OCI-LY3 (cell line): ENCODE data around the gene DCPS.
"Not testable (repeated sequence)": the region's sequence is repeated elsewhere in the genome, so short reads cannot be mapped to it uniquely, and the experiment has no call there.

Source experiments
- EZH2phosphoT487 ChIP-seq: fragments of 200-600 bp; shearing (Covaris generic); IDR thresholded peaks from 2 replicates; pipeline ENCODE4 v1.6.1; 2018; ENCODE audit warnings: antibody characterized with exemption, mixed run types, low read depth
- TF ChIP-seq, protein P1 (sequence below): fragments of 200-600, 300-600 bp; sonication (generic); IDR thresholded peaks from 2 replicates; pipeline ENCODE4 v1.5.1; 2014; ENCODE audit warnings: antibody characterized with exemption, low read length, low read depth

DNA sequence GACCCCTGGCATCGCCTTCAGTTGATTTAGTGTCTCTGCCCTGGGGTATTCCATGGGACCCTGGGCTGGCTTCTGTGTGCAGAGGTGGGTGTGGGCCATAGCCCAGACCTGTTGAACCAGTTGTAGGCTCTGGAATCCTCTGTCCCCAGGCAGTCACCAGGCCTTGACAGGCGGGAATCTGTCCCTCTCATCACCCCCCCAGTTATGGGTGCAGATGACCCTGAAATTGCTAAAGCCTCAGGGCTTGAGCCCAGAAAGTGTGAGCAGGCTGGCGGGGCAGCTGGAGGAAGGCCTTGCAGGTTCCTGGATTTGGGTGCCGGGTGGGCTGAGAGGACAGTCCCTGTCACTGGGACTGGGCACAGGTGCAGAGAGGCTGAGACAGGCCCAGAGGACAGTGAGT lies 78.8 kb downstream of the DCPS start:
- TF ChIP-seq, protein P1, sequence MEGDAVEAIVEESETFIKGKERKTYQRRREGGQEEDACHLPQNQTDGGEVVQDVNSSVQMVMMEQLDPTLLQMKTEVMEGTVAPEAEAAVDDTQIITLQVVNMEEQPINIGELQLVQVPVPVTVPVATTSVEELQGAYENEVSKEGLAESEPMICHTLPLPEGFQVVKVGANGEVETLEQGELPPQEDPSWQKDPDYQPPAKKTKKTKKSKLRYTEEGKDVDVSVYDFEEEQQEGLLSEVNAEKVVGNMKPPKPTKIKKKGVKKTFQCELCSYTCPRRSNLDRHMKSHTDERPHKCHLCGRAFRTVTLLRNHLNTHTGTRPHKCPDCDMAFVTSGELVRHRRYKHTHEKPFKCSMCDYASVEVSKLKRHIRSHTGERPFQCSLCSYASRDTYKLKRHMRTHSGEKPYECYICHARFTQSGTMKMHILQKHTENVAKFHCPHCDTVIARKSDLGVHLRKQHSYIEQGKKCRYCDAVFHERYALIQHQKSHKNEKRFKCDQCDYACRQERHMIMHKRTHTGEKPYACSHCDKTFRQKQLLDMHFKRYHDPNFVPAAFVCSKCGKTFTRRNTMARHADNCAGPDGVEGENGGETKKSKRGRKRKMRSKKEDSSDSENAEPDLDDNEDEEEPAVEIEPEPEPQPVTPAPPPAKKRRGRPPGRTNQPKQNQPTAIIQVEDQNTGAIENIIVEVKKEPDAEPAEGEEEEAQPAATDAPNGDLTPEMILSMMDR: not testable (repeated sequence)
- TF ChIP-seq EZH2phosphoT487: not testable (repeated sequence)
